Lower lobe of right lung (tissue), 2 donors: ENCODE data around the gene ARID2. TPM values are rescaled to one million over a fixed set of nuclear protein-coding genes. Genes with fewer than 3 reads are reported as not detected.

Source experiments
- ATAC-seq, 2 donors: fragments of 200-7000 bp; cut with Tn5 transposase; one replicate each; pipeline ENCODE4 v1.9.1; 2020 to 2022; ENCODE audit warnings: mild to moderate bottlenecking in 2 of 2, moderate library complexity in 2 of 2
- DNase-seq: peaks from one replicate; pipeline ENCODE4 v3.0.0-alpha.2; 2020
- H3K27ac ChIP-seq: fragments of 200-600 bp; one replicate; pipeline ENCODE4 v1.8.0; 2022
- H3K27me3 ChIP-seq: fragments of 200-600 bp; one replicate; pipeline ENCODE4 v1.8.0; 2022; ENCODE audit warnings: low read depth
- H3K36me3 ChIP-seq: fragments of 200-600 bp; one replicate; pipeline ENCODE4 v1.8.0; 2022; ENCODE audit warnings: mild to moderate bottlenecking
- H3K4me1 ChIP-seq: fragments of 200-600 bp; one replicate; pipeline ENCODE4 v1.8.0; 2022
- H3K4me3 ChIP-seq: fragments of 200-600 bp; one replicate; pipeline ENCODE4 v1.8.0; 2022; ENCODE audit warnings: mild to moderate bottlenecking
- H3K9me3 ChIP-seq: fragments of 200-600 bp; one replicate; pipeline ENCODE4 v1.8.0; 2022
- CTCF ChIP-seq: fragments of 200-600 bp; IDR thresholded peaks from one replicate; pipeline ENCODE4 v1.8.0; 2022; ENCODE audit warnings: antibody characterized with exemption, mild to moderate bottlenecking
- intact Hi-C: fragments of 100-400 bp; cut with DNase I; formaldehyde crosslinking; loops from one replicate; pipeline ENCODE4 v1.11.0; 2022
- total RNA-seq: library from RNA; stranded (reverse); fragmentation: NEBNext Ultra II Directional; extraction: Animal tissue kit (Norgen Biotek cat#: 25700); gene quantifications from one replicate; pipeline ENCODE4 v1.2.1, GENCODE V29; 2021
- donor health status: DM: no; HTN: yes; CAD: no; lungs with severe emphysema.

ARID2 gene
- total RNA-seq, 1 donor from 2014 or later = 26.3 TPM

- ATAC-seq = no peak
- H3K27ac ChIP-seq = no peak overlapping the region
- H3K4me3 ChIP-seq = no peak overlapping the region
- no peak for TF ChIP-seq CTCF
- no peaks in the 10 kb centered on the region for H3K9me3 ChIP-seq
- no peaks in the 10 kb centered on the region for H3K4me1 ChIP-seq
- H3K27me3 ChIP-seq = no peaks in the 10 kb centered on the region
- no peak for DNase-seq
- intact Hi-C loops = no loop called here
- H3K36me3 ChIP-seq = peaks cover 65% of the 10 kb centered on the region
Measured at GRCh38 chr12:45852508-45852907, 123.0 kb downstream of the ARID2 start.

GRCh38 chr12:45853550-45853949, 124.0 kb downstream of the ARID2 start:
- Histone ChIP-seq H3K27ac (no peak overlapping the region), H3K36me3 (peaks cover 58% of the 10 kb centered on the region), H3K4me1 (no peaks in the 10 kb centered on the region), H3K4me3 (no peak overlapping the region), H3K27me3 (no peaks in the 10 kb centered on the region), H3K9me3 (no peaks in the 10 kb centered on the region)
- no peak for ATAC-seq
- TF ChIP-seq CTCF = no peak
- DNase-seq = no peak
- intact Hi-C loops = no loop called here

DNA sequence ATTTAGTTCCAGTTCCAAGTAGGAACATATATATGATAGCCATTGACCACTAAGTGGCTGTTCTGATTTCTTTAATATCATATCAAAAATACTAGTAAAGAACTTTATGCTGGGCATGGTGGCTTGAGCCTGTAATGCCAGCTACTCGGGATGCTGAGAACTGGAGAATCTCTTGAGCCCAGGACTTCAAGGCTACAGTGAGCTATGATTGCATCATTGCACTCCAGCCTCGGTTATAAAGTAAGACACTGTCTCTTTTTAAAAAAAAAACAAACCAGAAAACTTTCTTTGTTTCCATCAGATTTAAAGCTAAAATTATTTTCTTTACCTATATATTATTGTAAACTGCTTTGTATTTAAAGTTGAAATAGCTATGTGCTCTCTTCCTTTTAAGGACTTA, 133.8 kb downstream of the ARID2 start:
- Histone ChIP-seq H3K4me3 (no peak overlapping the region), H3K36me3 (peaks cover 26% of the 10 kb centered on the region), H3K4me1 (no peaks in the 10 kb centered on the region), H3K9me3 (no peaks in the 10 kb centered on the region), H3K27ac (no peak overlapping the region), H3K27me3 (no peaks in the 10 kb centered on the region)
- intact Hi-C loops = no loop called here
- ATAC-seq (no peak), DNase-seq (no peak)
- no peak for TF ChIP-seq CTCF

DNA sequence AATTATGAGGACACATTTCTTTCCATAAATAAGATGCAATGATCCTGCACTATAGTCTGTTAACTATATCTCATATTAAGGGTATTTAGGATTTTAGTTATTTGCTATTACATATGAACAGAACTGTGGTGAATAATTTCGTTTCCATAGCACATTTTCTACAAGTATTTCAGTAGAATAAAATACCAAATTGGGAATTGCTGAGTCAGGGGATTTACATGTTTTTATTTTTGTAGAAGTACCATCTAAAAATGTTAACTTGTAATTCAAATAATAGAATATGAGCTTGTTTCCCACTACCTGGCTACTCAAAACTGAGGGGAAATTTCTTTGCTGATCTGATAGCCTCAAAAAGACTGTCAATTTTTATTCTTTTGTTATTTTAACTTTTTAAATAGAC, 136.8 kb downstream of the ARID2 start:
- no peak overlapping the region for H3K4me3 ChIP-seq
- H3K27ac ChIP-seq = no peak overlapping the region
- H3K36me3 ChIP-seq = peaks cover 31% of the 10 kb centered on the region
- H3K9me3 ChIP-seq = no peaks in the 10 kb centered on the region
- ATAC-seq (no peak), DNase-seq (no peak)
- no peaks in the 10 kb centered on the region for H3K27me3 ChIP-seq
- no peak for TF ChIP-seq CTCF
- H3K4me1 ChIP-seq = no peaks in the 10 kb centered on the region
- intact Hi-C loops = no loop called here

- no peaks in the 10 kb centered on the region for H3K27me3 ChIP-seq
- H3K4me3 ChIP-seq = no peak overlapping the region
- peaks cover 4% of the 10 kb centered on the region for H3K9me3 ChIP-seq
- H3K4me1 ChIP-seq = no peaks in the 10 kb centered on the region
- H3K36me3 ChIP-seq = peaks cover 43% of the 10 kb centered on the region
- intact Hi-C loops = no loop called here
- no peak overlapping the region for H3K27ac ChIP-seq
- DNase-seq (no peak), ATAC-seq (no peak)
- TF ChIP-seq CTCF = no peak
Measured at GRCh38 chr12:45872446-45872845, 142.9 kb downstream of the ARID2 start.

DNA sequence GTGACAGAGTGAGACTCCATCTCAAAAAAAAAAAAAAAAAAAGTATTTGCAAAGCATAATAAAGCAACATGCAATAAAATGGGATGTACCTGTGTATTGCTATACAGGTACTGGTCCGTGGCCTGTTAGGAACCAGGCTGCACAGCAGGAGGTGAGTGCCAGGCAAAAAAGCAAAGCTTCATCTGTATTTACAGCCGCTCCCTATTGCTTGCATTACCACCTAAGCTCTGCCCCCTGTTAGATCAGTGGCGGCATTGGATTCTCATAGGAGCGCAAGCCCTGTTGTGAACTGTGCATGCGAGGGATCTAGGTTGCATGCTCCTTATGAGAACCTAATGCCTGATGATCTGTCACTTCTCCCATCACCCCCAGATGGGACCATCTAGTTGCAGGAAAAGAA, 147.6 kb downstream of the ARID2 start:
- peaks cover 4% of the 10 kb centered on the region for H3K9me3 ChIP-seq
- ATAC-seq (no peak), DNase-seq (no peak)
- H3K4me1 ChIP-seq = peaks cover 15% of the 10 kb centered on the region
- H3K27ac ChIP-seq = no peak overlapping the region
- H3K27me3 ChIP-seq = no peaks in the 10 kb centered on the region
- H3K4me3 ChIP-seq = no peak overlapping the region
- H3K36me3 ChIP-seq = peaks cover 39% of the 10 kb centered on the region
- no peak for TF ChIP-seq CTCF
- intact Hi-C loops = no loop called here
